OCI-LY1 (cell line): ENCODE measurements around the gene STAG3.

Experiments used
- CTCF ChIP-seq: fragments of 200-600 bp; sonication (generic), shearing (Covaris generic); IDR thresholded peaks from 2 replicates; pipeline ENCODE4 v1.5.1; 2017; ENCODE audit warnings: mild to moderate bottlenecking, antibody characterized with exemption, low read length, moderate library complexity, mixed read lengths
- EZH2 ChIP-seq: fragments of 200-600 bp; sonication (generic), shearing (Covaris generic); IDR thresholded peaks from 2 replicates; pipeline ENCODE4 v1.8.0; 2017; ENCODE audit warnings: borderline replicate concordance, mixed run types, mild to moderate bottlenecking, antibody characterized with exemption, low read length, moderate library complexity, mixed read lengths

- TF ChIP-seq CTCF (no peak), EZH2 (no peak)
Observed at GRCh38 chr7:100209493-100209892, 31.8 kb downstream of the STAG3 start.
